HEK293 (cell line): ENCODE results near the gene NUDCD3.

Experiments used
- CTCF ChIA-PET: fragments of 350-600 bp; formaldehyde crosslinking; extraction: SDS; loops from one replicate; lab custom pipeline; 2021; ENCODE audit warnings: antibody characterized with exemption; lab: Yijun Ruan, JAX
- POLR2A ChIA-PET: fragments of 300-600 bp; formaldehyde crosslinking; extraction: SDS; loops from one replicate; lab custom pipeline; 2020; ENCODE audit warnings: antibody characterized with exemption, inconsistent platforms; lab: Yijun Ruan, JAX
- H3K27ac ChIP-seq: fragments of 200-500 bp; sonication (Bioruptor generic); 2 replicates; pipeline ENCODE4 v1.5.1; 2014; ENCODE audit warnings: low read depth, low read length, control low read depth, inconsistent platforms; ENCODE audit errors: extremely low read depth
- H3K36me3 ChIP-seq, 2 experiments: fragments of 200-500 bp in 1 of 2; sonication (Bioruptor generic) in 1 of 2; 1 replicate in 1 of 2; 2 replicates in 1 of 2; pipeline ENCODE4 v1.5.1; 2014 to 2017; ENCODE audit warnings: inconsistent platforms in 2 of 2, low read length in 2 of 2; ENCODE audit not compliant: control insufficient read depth in 2 of 2, insufficient read depth in 1 of 2
- H3K4me1 ChIP-seq: fragments of 200-500 bp; sonication (Bioruptor generic); 2 replicates; pipeline ENCODE4 v1.5.1; 2014; ENCODE audit warnings: mild to moderate bottlenecking, low read length, inconsistent platforms; ENCODE audit not compliant: control insufficient read depth, insufficient read depth
- H3K4me3 ChIP-seq: 2 replicates; pipeline ENCODE4 v1.5.1; 2011; ENCODE audit warnings: low read depth, mild to moderate bottlenecking, control low read depth, low read length, moderate library complexity
- H3K9me3 ChIP-seq: fragments of 200-500 bp; sonication (Bioruptor generic); 2 replicates; pipeline ENCODE4 v1.5.1; 2014; ENCODE audit warnings: low read depth, low read length, inconsistent platforms; ENCODE audit not compliant: control insufficient read depth, insufficient read depth
- FEZF1 ChIP-seq: fragments of 450-650 bp; formaldehyde crosslinking; IDR thresholded peaks from 2 replicates; pipeline ENCODE4 v1.5.1; 2016; ENCODE audit warnings: missing biosample characterization, missing genetic modification characterization
- HOXD13 ChIP-seq: sonication (generic); formaldehyde crosslinking; IDR thresholded peaks from 2 replicates; pipeline ENCODE4 v1.8.0; 2022; ENCODE audit warnings: missing genetic modification reagents, borderline replicate concordance
- MYNN ChIP-seq: fragments of 450-650 bp; formaldehyde crosslinking; IDR thresholded peaks from 2 replicates; pipeline ENCODE4 v1.5.1; 2016; ENCODE audit warnings: missing biosample characterization, missing genetic modification characterization, borderline replicate concordance
- ZBTB17 ChIP-seq: fragments of 450-650 bp; formaldehyde crosslinking; IDR thresholded peaks from 2 replicates; pipeline ENCODE4 v1.5.1; 2016; ENCODE audit warnings: missing biosample characterization, missing genetic modification characterization
- ZEB2 ChIP-seq: fragments of 450-650 bp; formaldehyde crosslinking; IDR thresholded peaks from 2 replicates; pipeline ENCODE4 v1.5.1; 2016; ENCODE audit warnings: missing biosample characterization, missing genetic modification characterization
- ZFHX2 ChIP-seq: fragments of 450-650 bp; formaldehyde crosslinking; conservative IDR thresholded peaks from 2 replicates; pipeline ENCODE4 v1.5.1; 2016; ENCODE audit warnings: missing biosample characterization, missing genetic modification characterization
- ZFP3 ChIP-seq: fragments of 450-650 bp; formaldehyde crosslinking; IDR thresholded peaks from 2 replicates; pipeline ENCODE4 v1.5.1; 2016; ENCODE audit warnings: low read depth, missing biosample characterization, missing genetic modification characterization
- ZNF146 ChIP-seq: fragments of 450-650 bp; formaldehyde crosslinking; IDR thresholded peaks from 2 replicates; pipeline ENCODE4 v1.5.1; 2016; ENCODE audit warnings: missing biosample characterization, missing genetic modification characterization
- ZNF211 ChIP-seq: fragments of 450-650 bp; formaldehyde crosslinking; IDR thresholded peaks from 2 replicates; pipeline ENCODE4 v1.5.1; 2016; ENCODE audit warnings: low read depth, missing biosample characterization, missing genetic modification characterization
- ZNF354C ChIP-seq: fragments of 450-650 bp; formaldehyde crosslinking; IDR thresholded peaks from 2 replicates; pipeline ENCODE4 v1.5.1; 2016; ENCODE audit warnings: missing biosample characterization, missing genetic modification characterization, low read depth, borderline replicate concordance
- ZNF514 ChIP-seq: fragments of 450-650 bp; formaldehyde crosslinking; IDR thresholded peaks from 2 replicates; pipeline ENCODE4 v1.5.1; 2016; ENCODE audit warnings: missing biosample characterization, missing genetic modification characterization
- ZNF600 ChIP-seq: fragments of 450-650 bp; formaldehyde crosslinking; IDR thresholded peaks from 2 replicates; pipeline ENCODE4 v1.5.1; 2016; ENCODE audit warnings: missing biosample characterization, missing genetic modification characterization
- ZNF610 ChIP-seq: fragments of 450-650 bp; formaldehyde crosslinking; IDR thresholded peaks from 2 replicates; pipeline ENCODE4 v1.5.1; 2016; ENCODE audit warnings: missing biosample characterization, missing genetic modification characterization, borderline replicate concordance
- ZNF768 ChIP-seq: fragments of 450-650 bp; formaldehyde crosslinking; IDR thresholded peaks from 2 replicates; pipeline ENCODE4 v1.5.1; 2018; ENCODE audit warnings: missing biosample characterization, mild to moderate bottlenecking, missing genetic modification characterization
- ZNF837 ChIP-seq: fragments of 450-650 bp; formaldehyde crosslinking; IDR thresholded peaks from 2 replicates; pipeline ENCODE4 v1.5.1; 2016; ENCODE audit warnings: missing biosample characterization, missing genetic modification characterization
- TF ChIP-seq, protein P1 (sequence below): fragments of 450-650 bp; formaldehyde crosslinking; IDR thresholded peaks from 2 replicates; pipeline ENCODE4 v1.5.0; 2017; ENCODE audit warnings: missing biosample characterization, missing genetic modification characterization, borderline replicate concordance
- TF ChIP-seq, protein P2 (sequence below): fragments of 450-650 bp; formaldehyde crosslinking; IDR thresholded peaks from 2 replicates; pipeline ENCODE4 v1.5.1; 2016; ENCODE audit warnings: missing biosample characterization, missing genetic modification characterization
- TF ChIP-seq, protein P3 (sequence below): fragments of 450-650 bp; formaldehyde crosslinking; IDR thresholded peaks from 2 replicates; pipeline ENCODE4 v1.5.1; 2016; ENCODE audit warnings: missing biosample characterization, missing genetic modification characterization
- TF ChIP-seq, protein P4 (sequence below): fragments of 450-650 bp; formaldehyde crosslinking; IDR thresholded peaks from 2 replicates; pipeline ENCODE4 v1.5.1; 2016; ENCODE audit warnings: missing biosample characterization, missing genetic modification characterization, borderline replicate concordance

NUDCD3 gene

DNA sequence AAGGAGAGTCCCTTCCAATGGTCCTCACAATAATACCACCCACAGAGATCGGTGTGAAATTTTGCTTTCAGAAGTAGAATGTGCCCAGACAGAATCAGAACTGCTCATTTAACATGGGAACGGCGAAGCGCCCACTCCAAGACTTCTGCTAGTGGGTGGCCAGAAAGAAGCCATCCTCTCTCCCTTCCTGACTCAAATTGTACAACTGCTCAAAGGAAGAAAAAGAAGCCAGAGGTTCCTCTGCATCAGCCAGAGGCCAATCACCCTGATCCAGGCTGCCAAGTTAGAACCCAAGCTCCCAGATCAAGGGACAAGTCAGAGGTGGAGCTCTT, 23.3 kb downstream of the NUDCD3 start:
- H3K4me1 ChIP-seq = 0 out of 2 replicates have a peak, but pooled peaks cover 2% of the 10 kb centered on the region
- H3K4me3 ChIP-seq = no peak overlapping the region
- H3K9me3 ChIP-seq = no peaks in the 10 kb centered on the region
- POLR2A ChIA-PET = no interaction called here
- no peak overlapping the region for H3K27ac ChIP-seq
- CTCF ChIA-PET = interaction anchor here (0.5 to 0.8 kb wide), 2 partner anchors 19 to 884 kb away, joined by 3 read pairs; partner anchors contain the start of gene STK17A
- peaks cover 13 to 56% of the 10 kb centered on the region in 2 experiments; a peak in 2 of 3 replicates for H3K36me3 ChIP-seq
- TF ChIP-seq ZNF514 = no peak
- TF ChIP-seq ZNF837 (tag by site-specific recombination) = no peak
- TF ChIP-seq ZNF211 (tag by site-specific recombination) = no peak
- TF ChIP-seq HOXD13 (CRISPR knock-in tag) = no peak
- TF ChIP-seq, protein P1, sequence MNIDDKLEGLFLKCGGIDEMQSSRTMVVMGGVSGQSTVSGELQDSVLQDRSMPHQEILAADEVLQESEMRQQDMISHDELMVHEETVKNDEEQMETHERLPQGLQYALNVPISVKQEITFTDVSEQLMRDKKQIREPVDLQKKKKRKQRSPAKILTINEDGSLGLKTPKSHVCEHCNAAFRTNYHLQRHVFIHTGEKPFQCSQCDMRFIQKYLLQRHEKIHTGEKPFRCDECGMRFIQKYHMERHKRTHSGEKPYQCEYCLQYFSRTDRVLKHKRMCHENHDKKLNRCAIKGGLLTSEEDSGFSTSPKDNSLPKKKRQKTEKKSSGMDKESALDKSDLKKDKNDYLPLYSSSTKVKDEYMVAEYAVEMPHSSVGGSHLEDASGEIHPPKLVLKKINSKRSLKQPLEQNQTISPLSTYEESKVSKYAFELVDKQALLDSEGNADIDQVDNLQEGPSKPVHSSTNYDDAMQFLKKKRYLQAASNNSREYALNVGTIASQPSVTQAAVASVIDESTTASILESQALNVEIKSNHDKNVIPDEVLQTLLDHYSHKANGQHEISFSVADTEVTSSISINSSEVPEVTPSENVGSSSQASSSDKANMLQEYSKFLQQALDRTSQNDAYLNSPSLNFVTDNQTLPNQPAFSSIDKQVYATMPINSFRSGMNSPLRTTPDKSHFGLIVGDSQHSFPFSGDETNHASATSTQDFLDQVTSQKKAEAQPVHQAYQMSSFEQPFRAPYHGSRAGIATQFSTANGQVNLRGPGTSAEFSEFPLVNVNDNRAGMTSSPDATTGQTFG = no peak
- TF ChIP-seq FEZF1 (tag by site-specific recombination) = no peak
- TF ChIP-seq MYNN (tag by site-specific recombination) = no peak
- TF ChIP-seq ZNF600 (tag by site-specific recombination) = no peak
- TF ChIP-seq, protein P2, sequence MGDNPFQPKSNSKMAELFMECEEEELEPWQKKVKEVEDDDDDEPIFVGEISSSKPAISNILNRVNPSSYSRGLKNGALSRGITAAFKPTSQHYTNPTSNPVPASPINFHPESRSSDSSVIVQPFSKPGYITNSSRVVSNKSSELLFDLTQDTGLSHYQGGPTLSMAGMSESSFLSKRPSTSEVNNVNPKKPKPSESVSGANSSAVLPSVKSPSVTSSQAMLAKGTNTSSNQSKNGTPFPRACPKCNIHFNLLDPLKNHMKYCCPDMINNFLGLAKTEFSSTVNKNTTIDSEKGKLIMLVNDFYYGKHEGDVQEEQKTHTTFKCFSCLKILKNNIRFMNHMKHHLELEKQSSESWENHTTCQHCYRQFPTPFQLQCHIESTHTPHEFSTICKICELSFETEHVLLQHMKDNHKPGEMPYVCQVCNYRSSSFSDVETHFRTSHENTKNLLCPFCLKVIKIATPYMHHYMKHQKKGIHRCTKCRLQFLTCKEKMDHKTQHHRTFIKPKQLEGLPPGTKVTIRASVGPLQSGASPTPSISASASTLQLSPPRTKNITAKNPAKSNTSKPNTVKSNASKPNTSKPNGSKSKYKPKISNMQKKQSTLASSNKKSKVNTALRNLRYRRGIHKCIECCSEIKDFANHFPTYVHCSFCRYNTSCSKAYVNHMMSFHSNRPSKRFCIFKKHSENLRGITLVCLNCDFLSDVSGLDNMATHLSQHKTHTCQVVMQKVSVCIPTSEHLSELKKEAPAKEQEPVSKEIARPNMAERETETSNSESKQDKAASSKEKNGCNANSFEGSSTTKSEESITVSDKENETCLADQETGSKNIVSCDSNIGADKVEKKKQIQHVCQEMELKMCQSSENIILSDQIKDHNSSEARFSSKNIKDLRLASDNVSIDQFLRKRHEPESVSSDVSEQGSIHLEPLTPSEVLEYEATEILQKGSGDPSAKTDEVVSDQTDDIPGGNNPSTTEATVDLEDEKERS (tag by site-specific recombination) = no peak
- TF ChIP-seq ZFP3 (tag by site-specific recombination) = no peak
- no peak for TF ChIP-seq ZBTB17

DNA sequence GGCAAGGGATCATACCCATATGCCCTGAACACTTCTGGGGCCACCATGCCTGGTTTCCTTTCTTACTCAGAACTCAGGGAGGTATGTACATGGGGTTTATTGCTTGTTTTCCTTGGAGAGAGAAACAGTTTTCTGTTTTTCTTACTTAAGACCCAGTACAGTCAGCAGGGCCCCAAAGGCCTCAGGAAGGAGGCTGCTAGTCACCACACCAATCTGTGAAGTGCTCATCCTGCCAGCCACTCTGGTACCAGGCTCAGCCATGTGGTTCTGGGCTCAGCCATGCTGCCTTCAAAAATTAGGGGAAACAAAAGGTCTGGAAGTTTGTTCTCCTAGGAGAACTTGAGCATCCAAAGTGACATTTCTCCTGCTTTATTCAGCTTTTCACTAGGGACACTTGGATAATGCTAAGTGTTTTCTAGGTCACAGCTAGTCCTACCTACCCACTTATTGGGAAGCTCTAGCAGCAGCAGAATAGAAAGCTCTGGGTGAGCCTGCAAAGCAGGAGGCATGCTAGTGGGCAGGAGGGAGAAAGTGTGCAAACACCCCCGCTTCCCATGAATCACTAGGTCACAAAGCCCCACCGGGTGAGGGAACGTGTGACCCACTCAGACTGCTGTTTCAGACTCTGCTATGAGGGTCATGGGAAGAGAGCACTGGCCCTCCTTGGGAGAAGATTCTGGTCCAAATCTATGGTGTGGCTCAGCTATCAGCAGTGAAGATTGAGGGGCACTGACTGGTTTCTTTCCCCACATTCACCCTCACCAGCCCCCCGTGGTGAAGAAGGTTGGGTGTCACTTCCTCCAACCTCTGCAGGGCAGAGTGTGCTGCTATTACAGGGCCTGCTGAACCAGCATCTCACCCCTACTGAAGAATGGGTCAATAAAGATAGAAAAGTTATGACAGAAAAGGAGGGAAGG, 23.9 kb downstream of the NUDCD3 start:
- H3K27ac ChIP-seq = no peak overlapping the region
- POLR2A ChIA-PET = interaction anchor here (0.8 kb wide), 1 partner anchor 20 kb away, joined by 3 read pairs; no protein-coding TSS in a partner anchor
- CTCF ChIA-PET = no interaction called here
- no peak overlapping the region for H3K4me3 ChIP-seq
- no peaks in the 10 kb centered on the region for H3K9me3 ChIP-seq
- H3K36me3 ChIP-seq = peaks cover 9 to 55% of the 10 kb centered on the region in 2 experiments; a peak in 2 of 3 replicates
- H3K4me1 ChIP-seq = 0 out of 2 replicates have a peak, but pooled peaks cover 2% of the 10 kb centered on the region
- TF ChIP-seq ZFHX2 (tag by site-specific recombination) (0 out of 2 replicates have a peak, but pooled peaks have one; percentile 7), ZNF610 (no peak)

DNA sequence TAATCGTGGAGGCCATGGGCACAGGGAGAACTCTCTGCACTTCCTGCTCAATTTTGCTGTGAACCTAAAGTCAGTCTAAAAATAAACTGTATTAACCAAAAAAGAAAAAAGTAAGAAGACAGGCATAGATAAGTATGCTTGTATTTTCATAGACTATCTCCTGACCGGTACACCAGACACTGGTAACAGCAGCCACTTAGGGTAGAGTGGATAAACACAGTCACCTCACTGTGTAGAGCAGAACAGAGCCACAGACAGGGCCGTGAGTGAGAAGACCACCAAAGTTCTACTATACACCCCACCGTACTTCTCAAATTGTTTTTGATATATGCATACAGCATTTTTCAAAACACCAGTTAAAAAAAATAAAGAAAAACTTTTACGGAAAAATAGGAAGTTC, 25.0 kb downstream of the NUDCD3 start:
- CTCF ChIA-PET = no interaction called here
- POLR2A ChIA-PET = no interaction called here
- Histone ChIP-seq H3K27ac (no peak overlapping the region), H3K36me3 (peaks cover 9 to 49% of the 10 kb centered on the region in 2 experiments; a peak in 2 of 3 replicates), H3K4me3 (no peak overlapping the region), H3K9me3 (no peaks in the 10 kb centered on the region), H3K4me1 (0 out of 2 replicates have a peak, but pooled peaks cover 2% of the 10 kb centered on the region)
- TF ChIP-seq ZNF146 (tag by site-specific recombination) (no peak), ZNF354C (no peak), ZEB2 (no peak), ZNF768 (no peak)
- TF ChIP-seq, protein P3, sequence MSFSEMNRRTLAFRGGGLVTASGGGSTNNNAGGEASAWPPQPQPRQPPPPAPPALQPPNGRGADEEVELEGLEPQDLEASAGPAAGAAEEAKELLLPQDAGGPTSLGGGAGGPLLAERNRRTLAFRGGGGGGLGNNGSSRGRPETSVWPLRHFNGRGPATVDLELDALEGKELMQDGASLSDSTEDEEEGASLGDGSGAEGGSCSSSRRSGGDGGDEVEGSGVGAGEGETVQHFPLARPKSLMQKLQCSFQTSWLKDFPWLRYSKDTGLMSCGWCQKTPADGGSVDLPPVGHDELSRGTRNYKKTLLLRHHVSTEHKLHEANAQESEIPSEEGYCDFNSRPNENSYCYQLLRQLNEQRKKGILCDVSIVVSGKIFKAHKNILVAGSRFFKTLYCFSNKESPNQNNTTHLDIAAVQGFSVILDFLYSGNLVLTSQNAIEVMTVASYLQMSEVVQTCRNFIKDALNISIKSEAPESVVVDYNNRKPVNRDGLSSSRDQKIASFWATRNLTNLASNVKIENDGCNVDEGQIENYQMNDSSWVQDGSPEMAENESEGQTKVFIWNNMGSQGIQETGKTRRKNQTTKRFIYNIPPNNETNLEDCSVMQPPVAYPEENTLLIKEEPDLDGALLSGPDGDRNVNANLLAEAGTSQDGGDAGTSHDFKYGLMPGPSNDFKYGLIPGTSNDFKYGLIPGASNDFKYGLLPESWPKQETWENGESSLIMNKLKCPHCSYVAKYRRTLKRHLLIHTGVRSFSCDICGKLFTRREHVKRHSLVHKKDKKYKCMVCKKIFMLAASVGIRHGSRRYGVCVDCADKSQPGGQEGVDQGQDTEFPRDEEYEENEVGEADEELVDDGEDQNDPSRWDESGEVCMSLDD (tag by site-specific recombination) = no peak
- TF ChIP-seq, protein P4, sequence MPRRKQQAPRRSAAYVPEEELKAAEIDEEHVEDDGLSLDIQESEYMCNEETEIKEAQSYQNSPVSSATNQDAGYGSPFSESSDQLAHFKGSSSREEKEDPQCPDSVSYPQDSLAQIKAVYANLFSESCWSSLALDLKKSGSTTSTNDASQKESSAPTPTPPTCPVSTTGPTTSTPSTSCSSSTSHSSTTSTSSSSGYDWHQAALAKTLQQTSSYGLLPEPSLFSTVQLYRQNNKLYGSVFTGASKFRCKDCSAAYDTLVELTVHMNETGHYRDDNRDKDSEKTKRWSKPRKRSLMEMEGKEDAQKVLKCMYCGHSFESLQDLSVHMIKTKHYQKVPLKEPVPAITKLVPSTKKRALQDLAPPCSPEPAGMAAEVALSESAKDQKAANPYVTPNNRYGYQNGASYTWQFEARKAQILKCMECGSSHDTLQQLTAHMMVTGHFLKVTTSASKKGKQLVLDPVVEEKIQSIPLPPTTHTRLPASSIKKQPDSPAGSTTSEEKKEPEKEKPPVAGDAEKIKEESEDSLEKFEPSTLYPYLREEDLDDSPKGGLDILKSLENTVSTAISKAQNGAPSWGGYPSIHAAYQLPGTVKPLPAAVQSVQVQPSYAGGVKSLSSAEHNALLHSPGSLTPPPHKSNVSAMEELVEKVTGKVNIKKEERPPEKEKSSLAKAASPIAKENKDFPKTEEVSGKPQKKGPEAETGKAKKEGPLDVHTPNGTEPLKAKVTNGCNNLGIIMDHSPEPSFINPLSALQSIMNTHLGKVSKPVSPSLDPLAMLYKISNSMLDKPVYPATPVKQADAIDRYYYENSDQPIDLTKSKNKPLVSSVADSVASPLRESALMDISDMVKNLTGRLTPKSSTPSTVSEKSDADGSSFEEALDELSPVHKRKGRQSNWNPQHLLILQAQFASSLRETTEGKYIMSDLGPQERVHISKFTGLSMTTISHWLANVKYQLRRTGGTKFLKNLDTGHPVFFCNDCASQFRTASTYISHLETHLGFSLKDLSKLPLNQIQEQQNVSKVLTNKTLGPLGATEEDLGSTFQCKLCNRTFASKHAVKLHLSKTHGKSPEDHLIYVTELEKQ (tag by site-specific recombination) = no peak
